Neural progenitor cell (in vitro differentiated cells): ENCODE results near the gene VEPH1. TPM values are rescaled to one million over a fixed set of nuclear protein-coding genes. Genes with fewer than 3 reads are reported as not detected.

ENCODE experiments used
- DNase-seq: peaks from one replicate; pipeline ENCODE4 v3.0.0-alpha.2; 2016; ENCODE audit warnings: low spot score
- H2AFZ ChIP-seq: fragments of 200-600 bp; sonication (generic); replicated peaks from 2 replicates; pipeline ENCODE4 v1.6.1; 2016; ENCODE audit warnings: antibody characterized with exemption
- H3F3A ChIP-seq: fragments of 200-600 bp; sonication (generic); 2 replicates; pipeline ENCODE4 v1.6.1; 2016; ENCODE audit warnings: antibody characterized with exemption, low read depth
- H3K27ac ChIP-seq: fragments of 200-600 bp; sonication (generic); 2 replicates; pipeline ENCODE4 v1.5.1; 2016; ENCODE audit warnings: mild to moderate bottlenecking
- H3K27me3 ChIP-seq: fragments of 200-600 bp; sonication (generic); 2 replicates; pipeline ENCODE4 v1.6.1; 2016; ENCODE audit warnings: mild to moderate bottlenecking, moderate library complexity
- H3K36me3 ChIP-seq: fragments of 200-600 bp; sonication (generic); 2 replicates; pipeline ENCODE4 v1.5.1; 2016
- H3K4me1 ChIP-seq: fragments of 200-600 bp; sonication (generic); 2 replicates; pipeline ENCODE4 v1.6.1; 2016; ENCODE audit warnings: mixed run types
- H3K4me2 ChIP-seq: fragments of 200-600 bp; sonication (generic); 2 replicates; pipeline ENCODE4 v1.6.1; 2016
- H3K4me3 ChIP-seq: fragments of 200-600 bp; sonication (generic); 2 replicates; pipeline ENCODE4 v1.5.1; 2016
- H3K79me2 ChIP-seq: fragments of 200-600 bp; sonication (generic); 2 replicates; pipeline ENCODE4 v1.6.1; 2016; ENCODE audit warnings: low read depth
- H3K9ac ChIP-seq: fragments of 200-600 bp; sonication (generic); 2 replicates; pipeline ENCODE4 v1.6.1; 2016
- H3K9me3 ChIP-seq: fragments of 200-600 bp; sonication (generic); 2 replicates; pipeline ENCODE4 v1.5.1; 2016; ENCODE audit warnings: low read depth
- H4K20me1 ChIP-seq: fragments of 200-600 bp; sonication (generic); 2 replicates; pipeline ENCODE4 v1.6.1; 2016; ENCODE audit warnings: low read depth
- H3K27ac Mint-ChIP-seq: 3 replicates; pipeline ENCODE4 v1.8.0; 2021; ENCODE audit warnings: mixed read lengths
- H3K27me3 Mint-ChIP-seq: 2 replicates; pipeline ENCODE4 v1.8.0; 2022; ENCODE audit warnings: low read depth, mild to moderate bottlenecking, inconsistent platforms, moderate library complexity, mixed read lengths; ENCODE audit not compliant: insufficient read depth
- H3K36me3 Mint-ChIP-seq: 3 replicates; pipeline ENCODE4 v1.8.0; 2021; ENCODE audit warnings: mixed read lengths
- H3K4me1 Mint-ChIP-seq: 3 replicates; pipeline ENCODE4 v1.8.0; 2021; ENCODE audit warnings: mixed read lengths
- H3K4me3 Mint-ChIP-seq: 3 replicates; pipeline ENCODE4 v1.8.0; 2021; ENCODE audit warnings: mild to moderate bottlenecking, moderate library complexity, mixed read lengths
- H3K9me3 Mint-ChIP-seq: 3 replicates; pipeline ENCODE4 v1.8.0; 2020; ENCODE audit warnings: mixed read lengths
- CTCF ChIP-seq: fragments of 200-600 bp; sonication (generic); IDR thresholded peaks from 2 replicates; pipeline ENCODE4 v1.5.1; 2017; ENCODE audit warnings: antibody characterized with exemption, mild to moderate bottlenecking
- EZH2 ChIP-seq: fragments of 200-600 bp; sonication (generic); IDR thresholded peaks from 2 replicates; pipeline ENCODE4 v1.6.1; 2017; ENCODE audit warnings: antibody characterized with exemption, mild to moderate bottlenecking, moderate library complexity
- EZH2phosphoT487 ChIP-seq: fragments of 200-600 bp; sonication (generic); IDR thresholded peaks from 2 replicates; pipeline ENCODE4 v1.6.1; 2017; ENCODE audit warnings: antibody characterized with exemption
- total RNA-seq: library from RNA; depleted of rRNA; stranded (reverse); fragments of >200 nt; gene quantifications from 2 replicates; pipeline ENCODE4 v1.2.3, GENCODE V29; 2015; ENCODE audit warnings: low replicate concordance

VEPH1 gene
- total RNA-seq, 1 donor from 2014 or later, result not detected

GRCh38 chr3:157459706-157460105 lies 43.5 kb downstream of the VEPH1 start:
- H3K27ac Mint-ChIP-seq, result no peak overlapping the region
- TF ChIP-seq CTCF, result no peak
- TF ChIP-seq EZH2, result no peak
- TF ChIP-seq EZH2phosphoT487, result no peak
- no peak overlapping the region for H3K9ac ChIP-seq
- H3F3A ChIP-seq, result no peaks in the 10 kb centered on the region
- no peaks in the 10 kb centered on the region for H3K36me3 ChIP-seq
- H3K9me3 ChIP-seq, result no peaks in the 10 kb centered on the region
- no peaks in the 10 kb centered on the region for H3K9me3 Mint-ChIP-seq
- DNase-seq, result no peak
- no peak overlapping the region for H3K4me2 ChIP-seq
- H3K4me3 Mint-ChIP-seq, result no peak overlapping the region
- H2AFZ ChIP-seq, result no peak overlapping the region
- H3K36me3 Mint-ChIP-seq, result peaks cover 23% of the 10 kb centered on the region
- no peak overlapping the region for H3K4me3 ChIP-seq
- no peaks in the 10 kb centered on the region for H4K20me1 ChIP-seq
- H3K79me2 ChIP-seq, result no peaks in the 10 kb centered on the region
- no peaks in the 10 kb centered on the region for H3K27me3 ChIP-seq
- H3K4me1 ChIP-seq, result no peaks in the 10 kb centered on the region
- peaks cover 3% of the 10 kb centered on the region for H3K27me3 Mint-ChIP-seq
- H3K4me1 Mint-ChIP-seq, result no peaks in the 10 kb centered on the region
- H3K27ac ChIP-seq, result no peak overlapping the region

GRCh38 chr3:157453824-157454223 lies 49.4 kb downstream of the VEPH1 start:
- H3K4me2 ChIP-seq, result no peak overlapping the region
- no peaks in the 10 kb centered on the region for H3K36me3 ChIP-seq
- Mint-ChIP-seq H3K36me3 (peaks cover 19% of the 10 kb centered on the region), H3K4me3 (no peak overlapping the region), H3K9me3 (no peaks in the 10 kb centered on the region), H3K27ac (no peak overlapping the region), H3K27me3 (no peaks in the 10 kb centered on the region), H3K4me1 (no peaks in the 10 kb centered on the region)
- DNase-seq, result no peak
- H3K4me1 ChIP-seq, result no peaks in the 10 kb centered on the region
- H3K9ac ChIP-seq, result no peak overlapping the region
- TF ChIP-seq EZH2 (no peak), EZH2phosphoT487 (no peak), CTCF (no peak)
- no peak overlapping the region for H3K27ac ChIP-seq
- no peaks in the 10 kb centered on the region for H3K27me3 ChIP-seq
- no peaks in the 10 kb centered on the region for H3K9me3 ChIP-seq
- H3K79me2 ChIP-seq, result no peaks in the 10 kb centered on the region
- no peaks in the 10 kb centered on the region for H3F3A ChIP-seq
- no peak overlapping the region for H3K4me3 ChIP-seq
- no peak overlapping the region for H2AFZ ChIP-seq
- no peaks in the 10 kb centered on the region for H4K20me1 ChIP-seq

- no peaks in the 10 kb centered on the region for H3K79me2 ChIP-seq
- H3K4me1 ChIP-seq, result no peaks in the 10 kb centered on the region
- Mint-ChIP-seq H3K27me3 (no peaks in the 10 kb centered on the region), H3K4me3 (no peak overlapping the region), H3K4me1 (no peaks in the 10 kb centered on the region), H3K27ac (no peak overlapping the region), H3K9me3 (no peaks in the 10 kb centered on the region), H3K36me3 (peaks cover 10% of the 10 kb centered on the region)
- H4K20me1 ChIP-seq, result no peaks in the 10 kb centered on the region
- TF ChIP-seq CTCF (no peak), EZH2phosphoT487 (no peak), EZH2 (no peak)
- H2AFZ ChIP-seq, result no peak overlapping the region
- H3K27me3 ChIP-seq, result no peaks in the 10 kb centered on the region
- H3K4me3 ChIP-seq, result no peak overlapping the region
- H3K36me3 ChIP-seq, result no peaks in the 10 kb centered on the region
- no peaks in the 10 kb centered on the region for H3K9me3 ChIP-seq
- H3K4me2 ChIP-seq, result no peak overlapping the region
- H3K27ac ChIP-seq, result no peak overlapping the region
- H3F3A ChIP-seq, result no peaks in the 10 kb centered on the region
- no peak overlapping the region for H3K9ac ChIP-seq
- DNase-seq, result no peak
Measured at GRCh38 chr3:157452097-157452496, 51.1 kb downstream of the VEPH1 start.
